Adrenal gland (tissue), 12 donors: ENCODE measurements around the gene AKT3. TPM values are rescaled to one million over a fixed set of nuclear protein-coding genes. Genes with fewer than 3 reads are reported as not detected.

ENCODE experiments used
- DNase-seq, 7 donors: peaks; one replicate each; pipeline ENCODE4 v3.0.0-alpha.2; 2019 to 2020
- H3K27ac ChIP-seq, 5 donors: fragments of 200-600 bp; sonication (generic) in 4 of 5; 1 replicate in 3 of 5; 2 replicates in 2 of 5; pipeline versions ENCODE4 v1.5.1 to v1.8.0; 2016 to 2020; ENCODE audit warnings: mild to moderate bottlenecking in 1 of 5
- H3K27me3 ChIP-seq: fragments of 200-600 bp; 2 replicates; pipeline ENCODE4 v1.8.0; 2021
- H3K36me3 ChIP-seq, 2 donors: fragments of 200-600 bp; replicated peaks in 1 of 2; 1 replicate in 1 of 2; 2 replicates in 1 of 2; pipeline versions ENCODE4 v1.5.1 to v1.8.0; 2018 to 2022
- H3K4me1 ChIP-seq, 2 donors: fragments of 200-600 bp; replicated peaks in 1 of 2; 1 replicate in 1 of 2; 2 replicates in 1 of 2; pipeline versions ENCODE4 v1.5.1 to v1.8.0; 2018 to 2021
- H3K4me3 ChIP-seq, 4 donors: fragments of 200-600 bp; sonication (generic) in 3 of 4; one replicate each; pipeline ENCODE4 v1.5.1; 2016 to 2018
- H3K9me3 ChIP-seq, 3 donors: fragments of 200-600 bp; sonication (generic) in 1 of 3; replicated peaks in 1 of 3; 1 replicate in 2 of 3; 2 replicates in 1 of 3; pipeline versions ENCODE4 v1.5.1 to v1.8.0; 2016 to 2021
- POLR2A ChIP-seq, 2 donors: fragments of 450-650 bp; IDR thresholded peaks; one replicate each; pipeline ENCODE4 v1.6.1; 2017; ENCODE audit warnings: antibody characterized with exemption in 2 of 2, mild to moderate bottlenecking in 2 of 2, moderate library complexity in 1 of 2
- WGBS, 4 donors: extraction: QIAGEN DNeasy Blood & Tissue Kit in 2 of 4; methylation state at CpG; one replicate each; pipeline versions ENCODE4 v1.1.5 to v1.1.7; 2013 to 2017; 5-methylcytosine and 5-hydroxymethylcytosine counted together
- intact Hi-C, 2 donors: fragments of 100-400 bp; cut with DNase I; formaldehyde crosslinking; loops; one replicate each; pipeline versions ENCODE4 v1.14.1 to v1.15.0; 2022 to 2023
- polyA plus RNA-seq, 3 donors: library from polyadenylated mRNA; stranded (reverse); fragments of 200-250 nt in 2 of 3; fragments of 350-450 nt in 1 of 3; fragmentation: Illumina TruSeq in 1 of 3; extraction: RNeasy Lipid Tissue Mini Kit (QIAGEN cat#74804) in 1 of 3; gene quantifications; one replicate each; pipeline ENCODE4 v1.2.3, GENCODE V29; 2013 to 2014
- total RNA-seq, 9 donors: library from RNA; depleted of rRNA in 4 of 9; stranded (reverse); fragments of >200 nt in 4 of 9; fragments of 120-200 nt in 1 of 9; fragmentation: NEBNext Ultra II Directional in 1 of 9; extraction: Animal tissue kit (Norgen Biotek cat#: 25700) in 1 of 9; gene quantifications; one replicate each; pipeline versions ENCODE4 v1.1.0 to v1.2.4, GENCODE V29; 2013 to 2023
- TF ChIP-seq, protein P1 (sequence below), 6 experiments: fragments of 450-650 bp in 4 of 6; fragments of 200-600 bp in 2 of 6; sonication (generic) in 1 of 6; IDR thresholded peaks; 1 replicate in 5 of 6; 2 replicates in 1 of 6; pipeline versions ENCODE4 v1.5.1 to v1.8.0; 2016 to 2021; ENCODE audit warnings: antibody characterized with exemption in 6 of 6, mild to moderate bottlenecking in 2 of 6, moderate library complexity in 1 of 6
- donor health status: healthy with polysubstance abuse.
- donor health status: Bipolar disorder and iron deficiency.
- donor health status: DM: yes; HTN: yes; CAD: no.
- donor health status: DM: no; HTN: no; CAD: no.
- donor health status: DM: no; HTN: no; CAD: no.
- donor health status: DM: yes; HTN: yes; CAD: no.

AKT3 gene
- total and polyA plus RNA-seq, 12 donors = 11.4 to 82.3 (median 32.4) TPM

DNA sequence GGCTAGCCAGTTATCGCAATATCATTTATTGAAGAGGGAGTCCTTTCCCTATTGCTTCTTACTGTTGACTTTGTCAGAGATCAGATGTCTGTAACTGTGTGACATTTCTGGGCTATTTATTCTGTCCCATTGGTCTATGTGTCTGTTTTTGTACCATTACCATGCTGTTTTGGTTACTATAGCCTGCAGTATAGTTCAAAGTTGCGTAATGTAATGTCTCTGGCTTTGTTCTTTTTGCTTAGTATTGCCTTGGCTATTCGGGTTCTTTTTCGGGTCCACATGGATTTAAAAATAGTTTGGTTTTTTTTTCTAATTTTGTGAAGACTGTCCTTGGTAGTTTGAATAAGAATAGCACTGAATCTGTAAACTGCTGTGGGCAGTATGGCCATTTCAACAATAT, 320.5 kb downstream of the AKT3 start:
- Histone ChIP-seq H3K27me3 (no peaks in the 10 kb centered on the region), H3K4me3 (no peak overlapping the region), H3K36me3 (no peaks in the 10 kb centered on the region), H3K9me3 (no peaks in the 10 kb centered on the region), H3K27ac (no peak overlapping the region), H3K4me1 (peaks cover 0 to 7% of the 10 kb centered on the region in 2 donors)
- TF ChIP-seq, protein P1, sequence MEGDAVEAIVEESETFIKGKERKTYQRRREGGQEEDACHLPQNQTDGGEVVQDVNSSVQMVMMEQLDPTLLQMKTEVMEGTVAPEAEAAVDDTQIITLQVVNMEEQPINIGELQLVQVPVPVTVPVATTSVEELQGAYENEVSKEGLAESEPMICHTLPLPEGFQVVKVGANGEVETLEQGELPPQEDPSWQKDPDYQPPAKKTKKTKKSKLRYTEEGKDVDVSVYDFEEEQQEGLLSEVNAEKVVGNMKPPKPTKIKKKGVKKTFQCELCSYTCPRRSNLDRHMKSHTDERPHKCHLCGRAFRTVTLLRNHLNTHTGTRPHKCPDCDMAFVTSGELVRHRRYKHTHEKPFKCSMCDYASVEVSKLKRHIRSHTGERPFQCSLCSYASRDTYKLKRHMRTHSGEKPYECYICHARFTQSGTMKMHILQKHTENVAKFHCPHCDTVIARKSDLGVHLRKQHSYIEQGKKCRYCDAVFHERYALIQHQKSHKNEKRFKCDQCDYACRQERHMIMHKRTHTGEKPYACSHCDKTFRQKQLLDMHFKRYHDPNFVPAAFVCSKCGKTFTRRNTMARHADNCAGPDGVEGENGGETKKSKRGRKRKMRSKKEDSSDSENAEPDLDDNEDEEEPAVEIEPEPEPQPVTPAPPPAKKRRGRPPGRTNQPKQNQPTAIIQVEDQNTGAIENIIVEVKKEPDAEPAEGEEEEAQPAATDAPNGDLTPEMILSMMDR (IDR thresholded peaks at IDR 0.05) = no peak
- no peak for TF ChIP-seq POLR2A (IDR thresholded peaks at IDR 0.05)
- intact Hi-C loops = no loop called here
- no peak for DNase-seq
- WGBS, 4 donors = 80 to 91% (median 90%) methylated on average over 4 of the region's 4 CpGs

DNA sequence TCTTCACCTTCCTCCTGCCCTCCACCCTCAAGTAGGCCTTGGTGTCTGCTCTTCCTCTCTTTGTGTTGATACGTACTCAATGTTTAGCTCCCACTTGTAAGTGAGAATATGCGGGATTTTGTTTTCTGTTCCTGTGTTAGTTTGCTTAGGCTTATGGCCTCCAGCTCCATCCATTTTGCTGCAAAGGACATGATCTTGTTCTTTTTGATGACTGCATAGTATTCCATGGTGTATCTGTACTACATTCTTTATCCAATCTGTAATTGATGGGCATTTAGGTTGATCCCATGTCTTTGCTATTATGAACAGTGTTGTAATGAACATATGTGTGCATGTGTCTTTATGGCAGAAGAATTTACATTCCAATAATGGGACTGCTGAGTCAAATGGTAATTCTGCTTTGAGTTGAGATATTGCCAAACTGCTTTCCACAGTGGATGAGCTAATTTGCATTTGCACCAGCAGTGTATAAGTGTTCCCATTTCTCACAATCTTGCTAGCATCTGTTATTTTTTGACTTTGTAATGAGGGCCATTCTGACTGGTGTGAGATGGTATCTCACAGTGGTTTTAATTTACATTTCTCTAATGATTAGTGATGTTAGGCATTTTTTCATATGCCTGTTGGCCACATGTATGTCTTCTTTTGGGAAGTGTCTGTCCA, 321.5 kb downstream of the AKT3 start:
- DNase-seq = no peak
- no peak for TF ChIP-seq POLR2A (IDR thresholded peaks at IDR 0.05)
- intact Hi-C loops = no loop called here
- no peaks in the 10 kb centered on the region for H3K27me3 ChIP-seq
- peaks cover 0 to 7% of the 10 kb centered on the region in 2 donors for H3K4me1 ChIP-seq
- no peaks in the 10 kb centered on the region for H3K9me3 ChIP-seq
- 96 to 98% (median 97%) methylated on average over 2 of the region's 2 CpGs for WGBS, 4 donors
- no peak overlapping the region for H3K4me3 ChIP-seq
- no peaks in the 10 kb centered on the region for H3K36me3 ChIP-seq
- H3K27ac ChIP-seq = no peak overlapping the region

DNA sequence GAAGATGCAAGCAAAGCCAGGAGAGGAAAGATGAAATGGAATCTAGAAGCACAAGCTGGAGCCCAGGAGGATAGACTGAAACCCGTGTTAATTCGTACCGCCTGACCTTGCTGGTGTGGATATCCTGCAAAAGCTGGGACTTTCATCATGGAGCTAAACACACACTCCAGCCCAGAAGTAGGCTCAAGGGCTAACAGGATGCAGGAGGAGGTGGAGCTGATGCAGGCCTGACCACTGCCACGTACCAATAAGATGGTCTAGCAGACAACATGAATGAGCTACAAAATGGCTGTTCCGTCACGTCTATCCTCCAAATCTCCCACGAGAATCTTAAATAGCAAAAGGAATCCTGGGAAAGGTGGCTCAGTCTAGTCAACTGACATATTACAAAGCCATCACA, 323.9 kb downstream of the AKT3 start:
- intact Hi-C loops = no loop called here
- Histone ChIP-seq H3K36me3 (no peaks in the 10 kb centered on the region), H3K9me3 (no peaks in the 10 kb centered on the region), H3K4me3 (no peak overlapping the region), H3K4me1 (peaks cover 0 to 7% of the 10 kb centered on the region in 2 donors), H3K27me3 (no peaks in the 10 kb centered on the region), H3K27ac (no peak overlapping the region)
- TF ChIP-seq POLR2A (IDR thresholded peaks at IDR 0.05) = no peak
- TF ChIP-seq, protein P1 (IDR thresholded peaks at IDR 0.05) = no peak
- DNase-seq = no peak
- WGBS, 4 donors = 93 to 97% (median 96%) methylated on average over 7 of the region's 7 CpGs

DNA sequence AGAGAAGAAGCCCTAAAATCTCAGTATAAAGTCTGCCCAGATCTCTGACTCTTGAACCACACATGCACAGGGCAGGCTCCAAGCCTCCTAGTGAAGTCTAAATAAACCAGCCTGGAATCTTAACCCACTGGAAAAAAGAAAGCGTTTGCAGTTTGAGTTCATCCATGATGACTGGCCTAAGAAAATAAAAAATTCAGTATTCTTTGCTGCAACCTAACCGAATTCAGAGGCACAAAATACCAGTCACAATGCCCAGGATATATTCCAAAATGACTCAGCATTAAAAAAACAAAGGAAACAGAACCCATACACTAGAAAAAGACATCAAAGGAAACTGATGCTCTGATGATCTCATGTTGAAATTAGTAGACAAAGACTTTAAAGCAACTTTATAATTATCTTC, 325.0 kb downstream of the AKT3 start:
- H3K9me3 ChIP-seq = no peaks in the 10 kb centered on the region
- H3K4me3 ChIP-seq = no peak overlapping the region
- H3K36me3 ChIP-seq = no peaks in the 10 kb centered on the region
- no peak overlapping the region for H3K27ac ChIP-seq
- no peaks in the 10 kb centered on the region for H3K27me3 ChIP-seq
- TF ChIP-seq POLR2A (IDR thresholded peaks at IDR 0.05) = no peak
- TF ChIP-seq, protein P1 (IDR thresholded peaks at IDR 0.05) = no peak
- intact Hi-C loops = no loop called here
- no peak for DNase-seq
- WGBS, 4 donors = 66 to 73% (median 69%) methylated on average over 2 of the region's 2 CpGs
- H3K4me1 ChIP-seq = peaks cover 0 to 15% of the 10 kb centered on the region in 2 donors

DNA sequence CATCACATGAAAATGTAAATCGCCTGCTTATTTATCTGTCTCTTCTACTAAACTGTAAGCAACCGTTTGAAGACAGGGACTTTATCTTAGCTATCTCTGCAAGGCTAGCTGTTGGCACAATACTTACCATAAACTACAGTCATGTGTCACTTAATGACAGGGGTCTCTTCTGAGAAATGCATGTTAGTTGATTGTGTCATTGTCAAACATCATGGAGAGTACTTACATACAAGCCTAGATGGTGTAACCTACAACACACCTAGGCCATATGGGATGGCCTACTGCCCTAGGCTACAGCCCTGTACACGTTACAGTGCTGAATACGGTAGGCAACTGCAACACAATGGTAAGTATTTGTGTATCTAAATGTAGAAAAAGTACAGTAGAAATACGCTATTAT, 326.3 kb downstream of the AKT3 start:
- Histone ChIP-seq H3K27ac (no peak overlapping the region), H3K4me3 (no peak overlapping the region), H3K36me3 (no peaks in the 10 kb centered on the region), H3K27me3 (no peaks in the 10 kb centered on the region), H3K9me3 (no peaks in the 10 kb centered on the region), H3K4me1 (peaks cover 0 to 15% of the 10 kb centered on the region in 2 donors)
- TF ChIP-seq POLR2A (IDR thresholded peaks at IDR 0.05) = no peak
- TF ChIP-seq, protein P1 (IDR thresholded peaks at IDR 0.05) = no peak
- intact Hi-C loops = no loop called here
- 82 to 86% (median 83%) methylated on average over 5 of the region's 5 CpGs for WGBS, 4 donors
- no peak for DNase-seq
